Peyer's patch (tissue), 4 donors: Measurements from ENCODE around the gene PIP5K1A.

Experiments used
- POLR2A ChIP-seq, 2 donors: fragments of 450-650 bp; IDR thresholded peaks; one replicate each; pipeline ENCODE4 v1.5.1; 2017; ENCODE audit warnings: antibody characterized with exemption in 2 of 2, mild to moderate bottlenecking in 2 of 2, moderate library complexity in 2 of 2
- TF ChIP-seq, protein P1 (sequence below), 6 experiments: fragments of 450-650 bp in 4 of 6; fragments of 200-600 bp in 2 of 6; sonication (generic) in 1 of 6; IDR thresholded peaks; one replicate each; pipeline ENCODE4 v1.5.1; 2017 to 2019; ENCODE audit warnings: antibody characterized with exemption in 6 of 6, mild to moderate bottlenecking in 3 of 6, moderate library complexity in 1 of 6

GRCh38 chr1:151213560-151213959 is 15.2 kb downstream of the PIP5K1A start:
- TF ChIP-seq, protein P1, sequence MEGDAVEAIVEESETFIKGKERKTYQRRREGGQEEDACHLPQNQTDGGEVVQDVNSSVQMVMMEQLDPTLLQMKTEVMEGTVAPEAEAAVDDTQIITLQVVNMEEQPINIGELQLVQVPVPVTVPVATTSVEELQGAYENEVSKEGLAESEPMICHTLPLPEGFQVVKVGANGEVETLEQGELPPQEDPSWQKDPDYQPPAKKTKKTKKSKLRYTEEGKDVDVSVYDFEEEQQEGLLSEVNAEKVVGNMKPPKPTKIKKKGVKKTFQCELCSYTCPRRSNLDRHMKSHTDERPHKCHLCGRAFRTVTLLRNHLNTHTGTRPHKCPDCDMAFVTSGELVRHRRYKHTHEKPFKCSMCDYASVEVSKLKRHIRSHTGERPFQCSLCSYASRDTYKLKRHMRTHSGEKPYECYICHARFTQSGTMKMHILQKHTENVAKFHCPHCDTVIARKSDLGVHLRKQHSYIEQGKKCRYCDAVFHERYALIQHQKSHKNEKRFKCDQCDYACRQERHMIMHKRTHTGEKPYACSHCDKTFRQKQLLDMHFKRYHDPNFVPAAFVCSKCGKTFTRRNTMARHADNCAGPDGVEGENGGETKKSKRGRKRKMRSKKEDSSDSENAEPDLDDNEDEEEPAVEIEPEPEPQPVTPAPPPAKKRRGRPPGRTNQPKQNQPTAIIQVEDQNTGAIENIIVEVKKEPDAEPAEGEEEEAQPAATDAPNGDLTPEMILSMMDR (IDR thresholded peaks at IDR 0.05): no peak
- TF ChIP-seq POLR2A (IDR thresholded peaks at IDR 0.05): no peak
